ENCODE results near the gene TBXT.
"Not testable (repeated sequence)": the region's sequence is repeated elsewhere in the genome, so short reads cannot be mapped to it uniquely, and the experiment has no call there.

The TBXT gene

DNA sequence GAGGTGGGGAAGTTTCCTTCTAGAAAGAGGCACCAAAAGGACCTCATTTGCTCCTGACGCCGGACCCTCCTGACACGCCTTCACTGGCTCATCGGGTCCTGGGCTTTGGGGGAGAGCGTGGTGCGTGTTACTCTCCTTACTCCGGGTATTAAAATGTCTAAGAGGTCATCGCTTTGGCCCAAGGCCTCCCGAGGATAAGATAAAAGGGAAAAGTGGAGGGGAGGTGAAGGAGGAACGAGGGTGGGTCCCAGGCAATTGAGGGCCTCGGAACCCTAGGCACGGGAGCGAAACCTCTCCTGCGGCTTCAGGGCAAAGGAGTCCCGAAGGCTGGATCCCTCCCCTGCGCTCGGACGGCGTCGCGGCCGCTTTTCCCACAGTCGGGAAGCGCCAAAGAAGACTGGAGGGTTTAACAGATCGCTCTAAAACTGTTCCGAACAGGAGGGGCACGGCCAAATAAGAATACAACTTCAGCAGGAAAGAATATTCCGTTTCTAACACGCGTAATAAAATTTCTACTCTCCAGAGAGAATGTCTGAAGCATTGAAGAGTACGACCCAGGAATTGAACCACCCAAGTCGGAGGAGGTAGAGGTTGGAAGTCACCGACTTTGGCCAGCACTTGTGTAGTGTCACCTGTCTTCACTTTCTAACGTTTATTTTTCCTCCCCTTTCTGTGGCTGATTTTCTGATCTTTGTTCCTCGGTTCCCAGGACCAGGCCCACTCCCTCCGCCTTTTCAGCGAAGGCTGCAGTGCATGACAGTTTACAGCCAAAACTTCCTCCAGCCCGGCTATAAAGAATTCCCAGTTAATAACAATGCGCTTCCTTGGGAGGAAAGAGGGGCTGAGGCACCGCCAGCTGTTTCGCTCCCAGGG lies 2.1 kb upstream of the TBXT start:
- no peak for DNase-seq

DNA sequence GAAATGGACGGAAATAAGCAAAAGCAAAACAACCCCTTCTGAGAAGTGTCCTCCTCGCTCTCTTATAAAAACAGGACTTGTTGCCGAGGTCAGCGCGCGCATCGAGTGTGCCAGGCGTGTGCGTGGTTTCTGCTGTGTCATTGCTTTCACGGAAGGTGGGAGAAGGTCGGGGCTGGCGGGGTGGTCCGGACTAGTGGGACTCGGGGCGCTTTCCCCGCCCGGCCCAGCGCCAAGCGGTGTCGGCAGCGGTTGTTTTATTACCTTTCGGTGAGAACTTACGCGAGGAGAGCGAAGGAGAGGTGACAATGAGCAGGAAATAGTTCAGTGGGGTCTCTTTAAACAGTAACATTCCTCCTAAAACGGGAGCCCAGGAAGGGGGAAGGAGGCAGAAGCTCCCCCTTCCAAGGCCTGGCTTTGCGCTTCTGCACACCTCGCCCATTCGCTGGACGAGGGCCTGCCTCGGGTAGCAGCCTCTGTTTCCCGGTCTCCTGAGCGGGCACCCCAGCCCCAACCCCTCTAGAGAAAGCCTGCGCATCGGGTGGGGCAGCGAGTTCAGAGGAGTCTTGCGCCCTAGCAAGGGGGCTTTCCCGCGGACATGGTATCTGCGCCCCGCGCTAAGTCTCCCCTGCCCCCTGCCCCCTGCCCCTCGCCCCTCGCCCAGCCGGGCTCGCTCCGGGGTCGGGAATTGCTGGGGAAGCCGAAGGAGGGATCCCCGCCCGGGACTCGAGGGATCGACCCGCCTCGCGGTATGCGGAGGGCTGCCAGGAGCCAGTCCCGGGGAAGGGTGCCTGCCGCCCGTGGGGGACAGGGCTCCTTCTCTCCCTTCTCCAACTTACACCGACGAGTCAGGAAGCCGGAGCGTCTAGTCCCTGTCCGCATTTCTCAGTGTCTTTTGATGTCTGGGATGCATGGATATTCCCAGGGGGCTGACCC lies 1.2 kb upstream of the TBXT start:
- DNase-seq = no peak

DNA sequence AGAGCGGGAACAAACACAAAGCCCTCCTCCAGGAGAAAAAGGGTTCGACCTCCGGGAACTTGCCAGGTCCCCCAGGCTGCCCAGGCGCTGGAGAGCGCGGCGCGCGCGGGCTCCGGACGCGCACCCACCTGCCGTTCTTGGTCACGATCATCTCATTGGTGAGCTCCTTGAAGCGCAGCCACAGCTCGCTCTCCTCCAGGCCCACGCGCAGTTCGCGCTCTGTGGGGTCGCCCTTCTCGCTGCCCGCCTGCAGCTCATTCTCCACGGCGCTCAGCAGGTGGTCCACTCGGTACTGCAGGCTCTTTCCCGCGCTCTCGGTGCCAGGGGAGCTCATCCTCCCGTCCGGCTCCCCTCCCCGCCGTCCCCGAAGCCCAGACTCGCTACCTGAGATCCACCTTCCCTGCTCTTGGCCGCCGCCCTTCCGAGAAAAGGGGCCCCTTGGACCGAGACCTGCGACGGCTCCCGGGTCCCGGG lies 356 bp downstream of the TBXT start:
- DNase-seq = no peak

DNA sequence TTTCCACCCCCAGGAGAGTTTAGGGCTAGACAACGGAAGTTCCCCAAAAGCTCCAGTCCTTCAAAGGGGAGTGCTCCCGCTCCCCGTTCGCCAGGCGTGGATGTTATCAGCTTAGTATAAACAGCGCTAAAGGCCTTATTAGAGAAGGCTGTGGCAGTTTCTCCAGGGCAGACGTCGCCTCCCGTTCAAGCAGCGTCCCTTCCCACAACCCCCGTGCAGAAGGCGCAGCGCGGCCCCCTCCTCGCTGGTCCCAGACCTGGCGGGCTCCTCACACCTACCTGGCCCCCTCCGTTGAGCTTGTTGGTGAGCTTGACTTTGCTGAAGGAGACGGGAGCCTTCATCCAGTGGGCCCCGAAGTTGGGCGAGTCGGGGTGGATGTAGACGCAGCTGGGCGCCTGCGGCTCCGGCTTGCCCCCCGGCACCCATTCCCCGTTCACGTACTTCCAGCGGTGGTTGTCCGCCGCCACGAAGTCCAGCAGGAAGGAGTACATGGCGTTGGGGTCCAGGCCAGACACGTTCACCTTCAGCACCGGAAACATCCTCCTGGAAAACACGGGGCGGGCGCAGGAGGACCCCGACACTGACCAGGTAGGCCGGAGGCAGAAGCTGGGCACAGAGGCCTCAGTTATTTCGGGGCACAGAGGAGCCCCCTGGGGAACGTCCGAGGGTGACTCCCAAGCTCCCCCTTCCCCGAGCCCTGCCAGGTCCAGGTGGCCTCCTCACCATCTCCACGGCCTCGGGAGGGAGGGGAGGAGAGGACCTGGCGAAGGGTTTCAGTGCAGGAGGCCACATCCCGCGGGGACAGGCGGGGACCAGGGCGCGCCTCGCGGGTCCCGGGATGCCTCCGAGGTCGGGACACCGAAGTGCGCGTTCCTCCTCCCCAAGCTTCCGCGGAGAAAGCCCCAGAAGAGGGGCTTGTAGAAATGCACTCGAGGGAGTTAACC lies 1.1 kb downstream of the TBXT start:
- no peak for DNase-seq

DNA sequence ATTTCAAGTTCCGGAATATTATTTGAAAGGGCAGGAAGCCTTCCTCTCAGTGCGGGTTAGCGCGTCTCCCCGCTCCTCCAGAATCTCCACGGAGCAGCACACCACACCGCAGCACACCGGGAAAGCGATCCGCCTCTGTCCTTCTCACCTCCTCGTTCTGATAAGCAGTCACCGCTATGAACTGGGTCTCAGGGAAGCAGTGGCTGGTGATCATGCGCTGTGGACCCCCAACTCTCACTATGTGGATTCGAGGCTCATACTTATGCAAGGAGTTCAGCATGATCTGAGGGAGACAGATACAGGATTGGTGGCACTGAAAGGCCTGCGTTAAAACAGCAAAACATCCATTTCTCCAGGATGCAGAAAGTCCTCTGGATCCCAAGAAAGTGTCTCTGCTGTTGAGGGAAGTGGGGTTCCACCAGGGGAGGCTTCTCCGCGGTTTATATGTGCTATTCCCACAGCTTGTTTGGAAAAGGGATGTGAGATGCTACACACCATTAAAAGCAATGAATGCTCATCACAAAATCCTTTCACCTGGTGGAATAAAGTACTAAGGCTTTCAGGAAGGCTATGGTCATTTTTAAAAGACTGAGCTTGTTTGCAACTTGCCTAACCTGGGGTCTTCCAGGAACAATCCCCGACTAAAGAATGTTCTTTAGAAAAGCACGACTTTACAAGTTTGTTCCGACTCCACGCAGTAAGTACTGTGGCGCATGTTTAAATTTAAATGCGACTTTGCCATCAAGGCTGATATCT lies 1.9 kb downstream of the TBXT start:
- no peak for DNase-seq

DNA sequence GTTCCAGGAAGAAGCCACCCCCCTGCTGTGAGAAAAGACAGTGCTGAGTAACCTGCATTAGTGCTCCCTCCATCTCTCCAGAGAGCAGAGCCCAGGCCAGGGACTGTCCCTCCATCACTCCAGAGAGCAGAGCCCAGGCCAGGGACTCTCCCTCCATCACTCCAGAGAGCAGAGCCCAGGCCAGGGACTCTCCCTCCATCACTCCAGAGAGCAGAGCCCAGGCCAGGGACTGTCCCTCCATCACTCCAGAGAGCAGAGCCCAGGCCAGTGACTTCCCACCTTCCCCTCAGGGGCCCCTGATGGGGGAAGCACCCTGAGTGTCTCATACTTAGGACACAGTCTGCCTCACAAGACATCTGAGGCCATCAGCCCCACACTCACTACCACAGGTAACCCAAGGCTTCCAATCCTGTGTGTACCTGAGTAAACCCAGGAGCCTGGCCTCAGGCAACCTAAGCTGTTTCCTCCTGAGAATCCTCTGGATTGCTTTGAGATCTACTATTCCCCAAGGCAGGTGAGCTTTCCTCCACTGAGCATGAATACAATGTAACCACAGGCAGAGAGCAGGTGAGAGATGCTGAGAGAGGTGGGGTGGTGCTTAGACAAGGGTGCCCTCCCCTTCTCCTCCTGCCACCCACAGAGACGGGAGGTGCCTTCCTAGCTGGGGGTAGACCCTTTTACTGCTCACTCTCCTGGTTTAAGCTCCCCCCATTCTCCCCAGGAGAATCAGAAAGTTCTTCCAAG lies 4.9 kb downstream of the TBXT start:
- DNase-seq = no peak

DNA sequence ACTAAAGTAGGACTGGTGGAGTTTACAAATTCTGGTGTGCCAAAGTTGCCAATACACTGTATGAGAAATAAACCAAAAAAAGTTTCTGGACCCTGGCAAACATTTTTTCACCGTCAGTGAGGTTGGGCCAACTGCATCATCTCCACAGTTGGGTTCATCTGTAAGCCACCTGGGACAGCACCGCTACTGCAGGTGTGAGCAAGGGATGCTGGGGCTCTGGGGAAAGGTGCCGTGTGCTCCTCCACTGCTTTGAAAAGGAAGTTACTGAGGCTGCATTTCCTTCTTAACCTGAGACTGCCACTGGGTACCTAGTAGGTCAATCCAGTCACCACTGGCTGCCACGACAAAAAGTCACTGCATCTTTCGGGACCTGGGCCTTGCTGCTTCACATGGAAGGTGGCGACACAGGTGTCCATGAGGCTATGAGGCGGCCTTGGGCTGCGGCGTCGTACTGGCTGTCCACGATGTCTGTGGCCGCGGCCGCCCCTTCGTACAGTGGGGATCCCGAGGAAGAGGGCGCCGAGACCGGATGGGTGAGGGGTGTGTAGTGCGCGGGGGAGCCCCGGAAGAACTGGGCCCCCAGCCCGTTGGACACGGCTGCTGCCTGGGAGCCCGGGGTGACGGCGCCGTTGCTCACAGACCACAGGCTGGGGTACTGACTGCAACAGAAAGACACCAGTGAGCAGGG lies 9.6 kb downstream of the TBXT start:
- DNase-seq = no peak

DNA sequence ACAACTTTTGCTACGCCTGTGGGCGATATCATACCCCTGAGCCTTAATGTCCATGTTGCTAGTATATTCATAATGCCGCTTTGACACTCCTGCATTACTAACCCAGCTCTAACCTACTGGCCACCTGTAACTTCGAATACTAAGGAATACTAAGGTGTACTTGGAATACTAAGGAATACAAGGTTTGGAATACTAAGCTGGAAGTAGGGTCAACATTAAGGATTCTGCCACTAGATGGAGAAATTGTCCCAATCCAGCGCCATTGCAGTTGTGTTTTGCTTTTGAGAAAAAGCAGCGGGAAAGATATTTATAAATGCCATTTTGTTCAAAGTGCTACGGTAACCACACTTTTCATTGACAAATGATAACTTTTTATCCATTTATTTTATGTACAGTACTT lies 10.7 kb downstream of the TBXT start:
- DNase-seq = no peak

DNA sequence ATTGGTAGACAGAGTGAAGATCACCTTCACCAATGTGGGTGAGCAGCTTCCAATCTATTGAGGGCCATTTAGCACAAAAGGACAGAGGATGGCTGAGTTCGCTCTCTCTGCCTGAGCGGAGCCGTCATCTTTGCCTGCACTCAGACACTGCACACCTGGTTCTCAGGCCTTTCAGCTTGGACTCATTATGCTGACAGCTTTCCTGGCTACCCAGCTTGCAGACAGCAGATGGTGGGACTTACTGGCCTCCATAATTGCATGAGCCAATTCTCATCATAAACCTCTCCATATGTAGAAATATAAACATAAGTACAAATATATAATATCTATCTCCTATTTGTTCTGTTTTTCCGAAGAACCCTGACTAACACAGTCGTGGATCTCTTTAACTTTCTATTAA lies 13.7 kb downstream of the TBXT start:
- no peak for DNase-seq

DNA sequence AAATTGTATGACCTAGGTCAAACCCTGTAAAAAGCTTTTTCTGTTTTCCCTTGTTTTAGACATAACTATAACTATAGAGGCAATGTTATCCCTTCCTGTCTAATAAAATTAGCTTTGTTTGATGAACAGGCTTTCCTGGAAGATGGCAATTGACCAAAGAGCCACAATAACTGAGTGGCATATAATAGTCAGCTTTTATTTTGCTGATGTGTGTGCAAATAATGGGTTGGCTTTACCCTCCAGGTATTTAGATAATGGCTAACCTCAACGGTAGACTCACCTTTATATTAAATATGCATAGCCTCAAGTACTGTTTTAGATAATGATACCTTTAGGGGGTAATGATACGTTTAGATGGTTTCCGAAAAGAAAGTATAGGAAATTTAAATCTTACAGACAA lies 15.0 kb downstream of the TBXT start:
- DNase-seq = no peak

DNA sequence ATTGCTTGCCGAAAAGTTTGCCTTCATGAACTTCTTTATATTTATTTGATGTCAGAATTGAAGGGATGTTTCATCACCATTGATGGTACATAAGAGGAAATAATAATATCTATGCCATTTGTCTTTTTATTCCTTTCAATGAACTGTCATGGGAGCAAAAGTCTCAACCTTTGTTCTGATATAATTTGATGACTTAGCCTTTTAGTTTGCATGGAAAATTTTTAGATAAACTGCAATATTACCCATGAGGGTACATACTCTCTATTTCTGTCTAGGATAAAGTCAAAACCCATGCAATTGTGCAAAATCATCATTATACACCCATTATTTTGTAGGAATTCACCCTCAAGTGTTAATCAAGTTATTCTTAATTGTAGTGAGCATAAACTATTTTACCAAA lies 15.9 kb downstream of the TBXT start:
- DNase-seq = no peak

DNA sequence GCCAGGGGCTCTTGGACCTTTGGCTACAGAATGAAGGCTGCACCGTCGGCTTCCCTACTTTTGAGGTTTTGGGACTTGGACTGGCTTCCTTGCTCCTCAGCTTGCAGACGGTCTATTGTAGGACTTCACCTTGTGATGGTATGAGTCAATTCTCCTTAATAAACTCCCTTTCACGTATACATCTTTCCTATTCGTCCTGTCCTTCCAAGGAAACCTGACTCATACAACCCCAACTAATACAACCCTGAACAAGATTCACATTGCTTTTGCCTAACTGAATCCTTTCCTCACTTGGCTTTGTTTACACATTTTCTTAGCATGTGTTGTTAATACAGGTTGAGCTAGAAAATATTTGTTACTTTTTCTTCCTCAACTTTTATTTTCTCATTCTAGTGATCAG lies 21.9 kb downstream of the TBXT start:
- DNase-seq = no peak

DNA sequence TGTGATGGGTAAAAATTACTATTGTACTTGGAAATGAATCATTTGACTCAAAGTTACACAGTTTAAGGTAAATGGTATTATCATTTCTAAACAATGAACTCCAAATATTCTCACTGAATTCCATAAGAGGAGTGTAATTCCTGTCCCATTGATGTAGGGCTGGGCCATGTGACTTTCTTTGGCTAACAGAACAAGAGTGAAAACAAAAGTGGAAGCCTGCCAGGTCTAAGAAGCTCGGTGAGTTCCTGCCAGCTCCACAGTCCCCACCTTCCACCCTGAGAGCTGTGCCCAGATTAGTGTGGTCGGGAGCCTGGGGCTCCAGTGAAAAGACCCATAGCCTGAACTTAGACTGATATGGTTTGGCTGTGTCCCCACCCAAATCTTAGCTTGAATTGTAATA lies 24.6 kb downstream of the TBXT start:
- DNase-seq = no peak

DNA sequence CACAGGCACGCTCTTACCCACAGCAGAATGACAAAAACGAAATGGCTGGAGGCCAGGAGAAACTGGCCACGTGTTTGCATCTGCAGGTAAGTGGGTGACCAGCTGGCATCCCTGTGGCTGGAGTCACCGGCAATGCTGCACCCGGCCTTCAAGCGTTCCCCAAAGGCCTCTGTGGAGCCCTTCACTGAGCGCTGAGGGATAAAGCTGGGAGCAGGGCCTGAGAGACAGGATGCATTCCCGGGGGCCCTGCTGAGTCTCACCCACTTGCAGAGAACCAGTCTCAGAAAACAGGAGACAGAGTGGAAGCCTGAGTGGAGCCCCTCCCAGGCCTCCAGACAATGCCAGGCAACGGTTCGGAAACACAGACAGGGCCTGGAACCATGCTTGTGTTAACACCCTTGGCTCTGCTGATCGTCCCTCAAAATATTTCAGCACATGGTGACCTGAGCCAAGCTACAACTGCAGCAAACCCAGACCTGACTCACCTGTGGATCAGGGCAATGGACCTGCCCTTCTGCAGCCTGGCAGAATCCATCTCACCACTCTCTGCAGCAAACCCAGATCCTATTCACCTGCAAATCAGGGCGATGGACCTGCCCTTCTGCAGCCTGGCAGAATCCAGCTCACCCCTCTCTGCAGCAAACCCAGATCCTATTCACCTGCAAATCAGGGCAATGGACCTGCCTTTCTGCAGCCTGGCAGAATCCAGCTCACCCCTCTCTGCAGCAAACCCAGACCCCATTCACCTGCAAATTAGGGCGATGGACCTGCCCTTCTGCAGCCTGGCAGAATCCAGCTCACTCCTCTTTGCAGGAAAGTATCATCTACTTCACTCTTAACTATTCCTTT lies 39.8 kb downstream of the TBXT start:
- DNase-seq = no peak

DNA sequence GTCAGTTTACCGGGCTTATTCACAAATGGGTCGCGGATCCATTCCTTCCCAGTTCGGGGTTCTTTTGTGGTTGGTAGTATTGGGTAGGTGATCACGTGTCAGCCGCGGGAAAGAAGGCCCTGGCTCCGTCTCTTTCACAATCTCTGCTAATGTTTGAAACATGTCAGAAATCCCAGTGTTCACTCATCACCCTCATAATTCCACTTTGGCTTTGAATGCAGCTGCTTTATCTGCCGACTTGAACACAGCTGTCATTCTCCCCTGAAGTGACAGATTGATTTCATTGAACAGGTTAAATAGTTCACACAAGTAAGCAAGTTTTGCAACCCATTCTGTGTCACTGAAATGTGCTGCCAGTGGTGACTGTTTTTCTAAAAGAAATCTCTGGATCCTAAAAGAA lies 44.5 kb downstream of the TBXT start:
- DNase-seq = not testable (repeated sequence)

DNA sequence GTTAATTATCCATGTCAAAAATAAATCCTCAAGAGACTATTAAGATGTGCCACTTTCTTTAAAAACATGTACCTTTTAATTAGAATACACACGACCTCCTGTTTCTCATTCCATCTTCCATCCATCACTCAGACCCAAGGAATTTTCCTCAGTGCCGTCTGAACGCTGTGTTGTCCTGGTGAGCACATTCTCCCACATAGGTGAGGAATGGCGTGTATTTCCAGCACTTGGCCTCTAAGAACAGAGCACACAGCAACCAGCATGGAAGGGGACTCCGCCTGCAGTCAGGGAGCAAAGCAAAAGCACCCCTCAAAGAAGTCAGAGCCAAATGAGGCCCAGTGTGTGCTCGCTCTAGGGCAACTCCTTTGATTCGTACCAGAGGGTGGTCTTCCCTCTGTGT lies 45.9 kb downstream of the TBXT start:
- no peak for DNase-seq

DNA sequence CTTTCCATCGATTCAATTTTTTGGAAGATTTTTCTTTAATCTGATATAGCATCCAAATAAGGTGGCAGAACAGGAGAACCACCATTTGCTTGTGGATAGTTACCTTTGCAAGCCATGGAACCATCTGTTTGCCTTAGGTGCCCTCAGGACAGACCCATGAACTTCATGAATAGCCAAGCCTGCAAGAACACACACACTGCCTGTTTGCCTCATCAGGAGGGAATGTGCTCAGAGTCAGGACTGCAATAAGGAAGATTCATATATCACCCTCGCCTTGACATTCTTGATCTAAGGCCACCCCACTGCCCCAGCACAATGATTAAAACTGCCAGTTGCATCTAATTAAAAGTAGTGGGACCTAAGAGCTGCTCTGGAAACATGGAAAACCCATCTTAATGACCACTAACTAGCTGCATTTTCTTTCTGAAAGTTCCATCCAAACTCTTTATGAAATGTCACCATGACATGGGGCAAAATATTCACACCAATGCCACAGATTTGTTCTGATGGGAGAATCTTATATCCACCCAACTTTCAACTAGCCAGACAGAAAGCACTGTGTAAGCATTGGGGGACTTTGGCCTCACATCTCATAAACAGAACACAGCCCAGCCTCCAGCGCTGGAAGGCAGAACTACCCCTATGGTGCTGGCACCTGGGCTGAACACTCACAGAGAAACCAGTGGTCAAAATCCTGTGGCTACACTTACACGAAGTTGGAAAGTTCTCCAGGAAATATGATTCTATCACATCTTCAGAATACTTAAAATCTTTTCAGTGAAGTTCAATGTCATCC lies 48.3 kb downstream of the TBXT start:
- no peak for DNase-seq

DNA sequence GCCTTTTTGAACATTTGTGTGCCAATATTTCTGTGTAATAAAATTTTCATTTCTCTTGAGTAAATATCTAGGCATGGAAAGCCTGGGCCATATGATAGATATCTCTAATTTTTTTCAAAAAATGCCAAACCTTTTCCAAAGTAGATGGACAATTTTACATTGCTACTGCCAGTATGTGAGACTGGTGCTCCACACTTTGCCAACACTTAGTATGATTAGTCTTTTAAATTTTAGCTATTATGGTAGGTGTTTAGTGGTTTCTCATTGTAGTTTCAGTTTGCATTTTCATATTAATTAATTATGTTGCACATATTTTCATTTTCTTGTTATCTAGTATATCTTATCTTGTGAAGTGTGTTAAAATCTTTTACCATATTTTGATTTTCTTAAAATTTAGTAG lies 52.0 kb downstream of the TBXT start:
- DNase-seq = no peak

DNA sequence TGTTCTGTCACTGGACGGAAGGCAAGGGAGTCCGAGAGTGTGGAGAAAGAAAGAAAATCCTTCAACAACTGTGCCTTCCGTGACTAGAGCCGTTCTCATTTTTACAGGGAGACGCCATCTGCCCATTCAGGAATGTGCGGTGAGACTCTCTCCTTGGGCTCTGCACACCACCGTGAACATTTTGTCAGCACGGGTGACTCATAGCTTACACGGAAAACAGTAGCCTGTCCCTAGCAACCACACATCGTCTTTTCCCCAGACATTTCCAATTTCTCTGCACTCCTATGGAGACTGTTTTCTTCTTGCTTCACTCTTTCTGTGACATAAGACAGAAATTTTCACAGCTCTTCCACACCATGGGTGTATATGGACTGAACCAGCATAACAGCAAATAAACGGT lies 55.1 kb downstream of the TBXT start:
- DNase-seq = no peak

All from stimulated activated CD8-positive, alpha-beta memory T cell treated with anti-CD3 and anti-CD28 coated beads, Interleukin-4, amount 100 ng/mL, for 48 hours (primary cell).